Ishikawa (cell line): Measurements from ENCODE around the gene YDJC.

ENCODE experiments used
- CEBPB ChIP-seq: IDR thresholded peaks from 2 replicates; pipeline ENCODE4 v1.6.1; 2012
- EGR1 ChIP-seq: IDR thresholded peaks from 2 replicates; pipeline ENCODE4 v1.6.1; 2012
- FOXM1 ChIP-seq: IDR thresholded peaks from 2 replicates; pipeline ENCODE4 v1.6.1; 2012; ENCODE audit warnings: low read depth, borderline replicate concordance
- NFIC ChIP-seq: IDR thresholded peaks from 2 replicates; pipeline ENCODE4 v1.6.1; 2012
- RAD21 ChIP-seq: IDR thresholded peaks from 2 replicates; pipeline ENCODE4 v1.6.1; 2012; ENCODE audit warnings: low read depth
- REST ChIP-seq: IDR thresholded peaks from 2 replicates; pipeline ENCODE4 v1.6.1; 2012; ENCODE audit warnings: low read depth, mild to moderate bottlenecking
- TAF1 ChIP-seq: IDR thresholded peaks from 2 replicates; pipeline ENCODE4 v1.6.1; 2012; ENCODE audit warnings: low read depth, mild to moderate bottlenecking
- YY1 ChIP-seq: IDR thresholded peaks from 2 replicates; pipeline ENCODE4 v1.6.1; 2012; ENCODE audit warnings: low read depth
- ZBTB7A ChIP-seq: IDR thresholded peaks from 2 replicates; pipeline ENCODE4 v1.6.1; 2012; ENCODE audit warnings: low read depth

DNA sequence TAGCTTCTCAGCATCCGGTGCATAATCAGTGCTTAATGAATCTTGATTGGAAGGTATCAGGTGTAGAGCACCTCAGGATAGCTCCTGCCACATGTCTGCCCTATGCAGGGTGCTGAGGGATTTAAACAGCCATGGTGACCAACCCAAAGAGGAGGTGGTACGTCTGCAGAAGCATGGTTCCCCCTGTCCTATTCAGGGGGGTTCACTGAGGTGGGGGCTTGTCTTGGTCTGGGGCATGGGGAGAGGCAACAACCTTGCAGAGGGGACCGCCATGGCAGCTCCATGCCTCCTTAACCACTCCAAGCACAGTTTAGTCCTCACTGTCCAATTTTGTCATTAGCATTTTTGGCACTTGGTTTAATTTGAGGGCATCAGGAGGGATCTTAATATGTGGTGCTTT is 37.4 kb downstream of the YDJC start:
- TF ChIP-seq NFIC (no peak), RAD21 (no peak), REST (no peak), YY1 (no peak), CEBPB (no peak), TAF1 (no peak), FOXM1 (no peak), ZBTB7A (no peak), EGR1 (no peak)
